ENCODE results near the gene FAIM2. TPM values are rescaled to one million over a fixed set of nuclear protein-coding genes. Genes with fewer than 3 reads are reported as not detected.

FAIM2 gene
- total and polyA plus RNA-seq, 2 donors (not counting 1 experiment from before 2014, with no cell fraction given): 0.50 to 1.00 TPM

- no peaks in the 10 kb centered on the region for H3K36me3 ChIP-seq (ENCODE audit: control insufficient read depth, insufficient read depth, low read length)
- no peak overlapping the region for H2AFZ ChIP-seq (ENCODE audit: low read length)
- peaks cover 10% of the 10 kb centered on the region for H3K79me2 ChIP-seq (ENCODE audit: control insufficient read depth, insufficient read depth, low read length)
- no peak overlapping the region for H3K9ac ChIP-seq (ENCODE audit: insufficient read depth, low read length)
- H4K20me1 ChIP-seq (ENCODE audit: control insufficient read depth, extremely low read depth, insufficient read depth, low read length): no peaks in the 10 kb centered on the region
- no peak overlapping the region for H3K4me2 ChIP-seq (ENCODE audit: extremely low read depth, insufficient read depth, low read length)
- no peak for TF ChIP-seq EZH2 (IDR thresholded peaks at IDR 0.05; ENCODE audit: low read length, missing control alignments)
- no peak for TF ChIP-seq CTCF (conservative IDR thresholded peaks at IDR 0.05 in 1 of 2, IDR thresholded peaks at IDR 0.05 in 1 of 2; ENCODE audit: low read depth in 1 of 2, low read length in 2 of 2)
- no peak overlapping the region for H3K4me3 ChIP-seq (replicated peaks in 1 of 4; ENCODE audit: control extremely low read depth in 1 of 4, insufficient read depth in 1 of 4, low read depth in 3 of 4, low read length in 4 of 4)
- H3K9me3 ChIP-seq (ENCODE audit: control insufficient read depth, insufficient read depth, low read depth, low read length): no peaks in the 10 kb centered on the region
- peaks cover 7% of the 10 kb centered on the region for H3K4me1 ChIP-seq (ENCODE audit: control insufficient read depth, extremely low read depth, insufficient read depth, low read length)
- no peak for DNase-seq (ENCODE audit: low read depth in 2 of 2)
- no peaks in the 10 kb centered on the region for H3K27me3 ChIP-seq (ENCODE audit: control insufficient read depth, insufficient read depth, low read length)
- H3K27ac ChIP-seq (ENCODE audit: insufficient read depth, low read length): no peak overlapping the region
Observed at GRCh38 chr12:49831717-49832116, 72.0 kb downstream of the FAIM2 start.

GRCh38 chr12:49828133-49829091 is 75.3 kb downstream of the FAIM2 start, which contains the start of gene NCKAP5L:
Gene NCKAP5L, minus strand, starts transcription at chr12:49828413. Its CDS starts 24,369 bp downstream, at chr12:49804044.
- DNase-seq (ENCODE audit: low read depth in 2 of 2): peak; percentile 96 to 97
- Histone ChIP-seq H3K4me1 (ENCODE audit: control insufficient read depth, extremely low read depth, insufficient read depth, low read length) (peaks cover 32% of the 10 kb centered on the region), H3K27me3 (ENCODE audit: control insufficient read depth, insufficient read depth, low read length) (no peaks in the 10 kb centered on the region), H3K9me3 (ENCODE audit: control insufficient read depth, insufficient read depth, low read depth, low read length) (no peaks in the 10 kb centered on the region), H4K20me1 (ENCODE audit: control insufficient read depth, extremely low read depth, insufficient read depth, low read length) (no peaks in the 10 kb centered on the region), H3K9ac (ENCODE audit: insufficient read depth, low read length) (peak within 1 kb of the TSS; percentile 79), H3K79me2 (ENCODE audit: control insufficient read depth, insufficient read depth, low read length) (peaks cover 33% of the 10 kb centered on the region), H2AFZ (ENCODE audit: low read length) (peak within 1 kb of the TSS; percentile 88), H3K27ac (ENCODE audit: insufficient read depth, low read length) (peak within 1 kb of the TSS; percentile 79), H3K36me3 (ENCODE audit: control insufficient read depth, insufficient read depth, low read length) (peaks cover 2% of the 10 kb centered on the region), H3K4me2 (ENCODE audit: extremely low read depth, insufficient read depth, low read length) (peak within 1 kb of the TSS; percentile 99), H3K4me3 (replicated peaks in 1 of 4; ENCODE audit: control extremely low read depth in 1 of 4, insufficient read depth in 1 of 4, low read depth in 3 of 4, low read length in 4 of 4) (peak within 1 kb of the TSS; percentile 78 to 93 (median 82))
- TF ChIP-seq CTCF (conservative IDR thresholded peaks at IDR 0.05 in 1 of 2, IDR thresholded peaks at IDR 0.05 in 1 of 2; ENCODE audit: low read depth in 1 of 2, low read length in 2 of 2) (no peak), EZH2 (IDR thresholded peaks at IDR 0.05; ENCODE audit: low read length, missing control alignments) (no peak)

GRCh38 chr12:49827401-49828099 is 76.2 kb downstream of the FAIM2 start:
- no peaks in the 10 kb centered on the region for H3K9me3 ChIP-seq (ENCODE audit: control insufficient read depth, insufficient read depth, low read depth, low read length)
- peak overlapping the region; percentile 78 to 93 (median 82) for H3K4me3 ChIP-seq (replicated peaks in 1 of 4; ENCODE audit: control extremely low read depth in 1 of 4, insufficient read depth in 1 of 4, low read depth in 3 of 4, low read length in 4 of 4)
- no peaks in the 10 kb centered on the region for H3K27me3 ChIP-seq (ENCODE audit: control insufficient read depth, insufficient read depth, low read length)
- peak overlapping the region; percentile 79 for H3K27ac ChIP-seq (ENCODE audit: insufficient read depth, low read length)
- peaks cover 32% of the 10 kb centered on the region for H3K4me1 ChIP-seq (ENCODE audit: control insufficient read depth, extremely low read depth, insufficient read depth, low read length)
- peaks cover 40% of the 10 kb centered on the region for H3K79me2 ChIP-seq (ENCODE audit: control insufficient read depth, insufficient read depth, low read length)
- peak; percentile 67 to 68 for DNase-seq (ENCODE audit: low read depth in 2 of 2)
- H3K36me3 ChIP-seq (ENCODE audit: control insufficient read depth, insufficient read depth, low read length): peaks cover 2% of the 10 kb centered on the region
- TF ChIP-seq CTCF (conservative IDR thresholded peaks at IDR 0.05 in 1 of 2, IDR thresholded peaks at IDR 0.05 in 1 of 2; ENCODE audit: low read depth in 1 of 2, low read length in 2 of 2): no peak
- TF ChIP-seq EZH2 (IDR thresholded peaks at IDR 0.05; ENCODE audit: low read length, missing control alignments): no peak
- H4K20me1 ChIP-seq (ENCODE audit: control insufficient read depth, extremely low read depth, insufficient read depth, low read length): no peaks in the 10 kb centered on the region
- no peak overlapping the region for H2AFZ ChIP-seq (ENCODE audit: low read length)
- peak overlapping the region; percentile 66 for H3K9ac ChIP-seq (ENCODE audit: insufficient read depth, low read length)
- peak overlapping the region; percentile 99 for H3K4me2 ChIP-seq (ENCODE audit: extremely low read depth, insufficient read depth, low read length)

Measured in fibroblast of lung (primary cell).